NCI-H2171 treated with DMSO at 0.1 percent for 48 hours (cell line): ENCODE measurements around the gene UBASH3B.
"Not testable (repeated sequence)": the region's sequence is repeated elsewhere in the genome, so short reads cannot be mapped to it uniquely, and the experiment has no call there.

ENCODE experiments used
- DNase-seq: peaks from one replicate; lab custom pipeline; 2025; lab: John Stamatoyannopoulos, UW

UBASH3B gene

DNA sequence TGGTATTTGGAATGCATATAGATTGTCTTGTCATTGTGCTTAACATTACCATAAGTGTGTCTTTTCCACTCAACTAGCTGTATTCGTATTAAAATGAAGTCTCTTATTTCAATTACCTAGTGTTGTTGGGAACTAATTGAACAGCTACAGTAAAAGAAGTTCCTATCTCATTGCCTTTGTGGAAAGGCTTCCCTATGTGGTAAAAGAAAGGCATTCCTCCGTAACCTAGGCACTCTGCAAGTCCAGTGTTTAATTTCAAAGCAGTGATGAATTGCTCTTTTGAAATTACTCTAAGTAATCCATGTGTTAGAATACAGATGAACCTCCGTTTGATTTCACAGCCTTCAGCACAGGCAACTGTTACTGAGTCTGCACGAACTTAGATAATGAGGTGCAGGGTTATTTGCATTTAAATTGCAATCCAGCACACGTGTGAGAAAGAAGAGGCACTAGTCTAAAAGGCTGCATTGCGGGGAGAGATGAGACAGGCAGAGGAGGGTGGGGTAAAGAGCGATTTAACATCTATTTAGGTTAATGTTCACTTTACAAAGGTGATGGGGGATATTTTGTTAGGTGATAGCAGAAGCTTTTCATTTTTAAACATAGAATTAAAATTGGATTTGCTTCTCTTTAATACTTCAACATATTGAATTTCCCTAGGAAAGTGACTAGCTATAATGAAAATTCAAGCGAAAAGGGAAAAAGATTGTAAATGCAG lies 157.8 kb downstream of the UBASH3B start:
- no peak for DNase-seq

GRCh38 chr11:122813894-122814270 lies 158.4 kb downstream of the UBASH3B start:
- no peak for DNase-seq

- no peak for DNase-seq
Observed at GRCh38 chr11:122814401-122814800, 158.9 kb downstream of the UBASH3B start.

DNA sequence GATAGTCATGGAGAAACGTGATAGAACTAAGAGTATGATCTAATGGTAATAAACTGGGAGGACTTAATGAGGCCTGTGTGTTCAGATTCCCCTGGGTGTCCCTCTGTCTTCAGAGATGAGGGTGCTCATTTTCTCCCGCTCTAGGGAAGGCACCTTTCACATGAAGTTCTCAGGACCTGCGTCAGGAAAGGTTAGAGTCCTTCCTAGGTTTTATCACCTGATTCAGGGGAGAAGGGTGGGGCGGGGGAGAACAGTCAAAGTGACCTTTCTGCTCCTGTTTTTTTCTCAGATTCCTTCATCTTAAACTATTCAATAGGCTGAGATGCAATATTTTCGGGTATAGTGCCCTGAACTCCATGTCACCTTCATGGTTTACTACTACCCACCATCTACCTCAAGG lies 160.4 kb downstream of the UBASH3B start:
- no peak for DNase-seq

DNA sequence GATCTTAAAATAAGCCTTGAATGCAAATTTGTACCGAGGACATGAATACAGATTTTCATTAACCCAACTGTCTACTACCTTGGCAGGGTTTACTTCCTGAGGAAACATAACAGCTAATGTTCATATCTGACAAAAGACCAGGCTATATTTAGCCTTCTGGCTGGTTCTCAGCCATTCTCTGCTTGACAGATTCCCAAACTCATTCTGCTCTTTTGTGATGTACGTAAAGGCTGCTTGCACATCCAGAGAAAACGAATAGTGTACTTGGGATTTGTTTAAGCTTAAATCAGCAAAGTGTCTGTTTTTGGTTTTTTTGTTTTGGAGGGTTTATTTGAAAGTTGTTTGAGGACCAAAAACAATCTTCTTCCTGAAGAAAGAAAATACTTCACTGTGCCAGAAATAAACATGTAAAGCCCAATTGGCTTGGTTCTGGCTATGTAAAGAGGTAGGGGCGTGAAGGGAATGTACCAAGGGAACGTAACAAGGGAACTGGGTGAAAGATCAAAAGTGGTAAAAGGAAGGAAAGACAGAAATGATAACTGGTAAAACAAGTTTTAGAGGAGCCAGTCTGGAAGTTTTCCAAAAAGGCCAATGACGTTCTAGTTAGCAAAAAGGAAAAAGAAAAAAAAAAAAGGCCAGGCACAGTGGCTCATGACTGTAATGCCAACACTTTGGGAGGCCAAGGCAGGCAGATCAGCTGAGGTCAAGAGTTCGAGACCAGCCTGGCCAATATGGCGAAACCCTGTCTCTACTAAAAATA lies 161.4 kb downstream of the UBASH3B start:
- DNase-seq, result no peak

- no peak for DNase-seq
Observed at GRCh38 chr11:122820158-122820557, 164.6 kb downstream of the UBASH3B start.

GRCh38 chr11:122821169-122821568 lies 165.6 kb downstream of the UBASH3B start:
- DNase-seq, result no peak

DNA sequence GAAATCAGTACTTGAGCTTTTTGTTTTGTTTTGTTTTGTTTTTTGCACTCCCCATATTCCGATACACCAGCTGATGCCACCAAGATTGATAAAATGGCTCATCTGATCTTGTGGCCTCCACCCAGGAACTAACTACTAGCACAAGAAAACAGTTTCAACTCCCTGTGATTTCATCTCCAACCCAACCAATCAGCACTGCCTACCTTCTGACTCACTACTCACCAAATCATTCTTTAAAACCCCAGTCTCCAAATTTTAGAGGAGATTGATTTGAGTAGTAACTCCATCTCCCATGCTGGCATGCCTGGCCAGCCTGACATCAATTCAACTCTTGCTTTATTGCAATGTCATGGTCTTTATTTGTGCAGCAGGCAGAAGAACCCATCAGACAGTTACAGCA lies 166.7 kb downstream of the UBASH3B start:
- no peak for DNase-seq

DNA sequence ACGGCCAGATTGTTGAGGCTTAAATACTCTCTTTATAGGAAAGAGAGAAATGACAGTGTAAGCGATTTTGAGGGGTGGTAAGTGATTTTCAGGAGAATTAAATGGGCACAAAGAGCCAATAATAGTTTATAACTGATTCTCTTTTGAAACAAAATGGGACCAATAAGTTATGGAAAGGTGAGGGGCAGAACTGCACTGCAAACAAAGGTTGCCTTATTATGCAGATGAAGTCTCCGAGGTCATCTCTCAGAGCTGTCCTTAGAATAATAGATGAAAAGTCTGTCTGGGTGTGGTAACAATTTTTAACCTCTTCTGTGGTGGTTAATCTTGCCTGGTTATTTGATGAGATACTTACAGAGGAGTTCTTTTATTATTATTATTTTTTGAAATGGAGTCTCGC lies 168.0 kb downstream of the UBASH3B start:
- no peak for DNase-seq

DNA sequence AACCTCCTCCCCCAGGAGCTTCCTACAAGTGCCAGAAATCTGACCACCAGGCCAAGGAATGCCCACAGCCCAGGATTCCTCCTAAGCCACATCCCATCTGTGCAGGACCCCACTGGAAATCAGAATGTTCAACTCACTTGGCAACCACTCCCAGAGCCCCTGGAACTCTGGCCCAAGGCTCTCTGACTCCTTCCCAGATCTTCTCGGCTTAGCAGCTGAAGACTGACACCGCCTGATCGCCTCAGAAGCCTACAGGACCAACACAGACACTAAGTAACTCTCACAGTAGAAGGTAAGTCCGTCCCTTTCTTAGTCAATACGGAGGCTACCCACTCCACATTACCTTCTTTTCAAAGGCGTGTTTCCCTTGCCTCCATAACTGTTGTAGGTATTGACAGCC lies 173.8 kb downstream of the UBASH3B start:
- DNase-seq, result not testable (repeated sequence)

GRCh38 chr11:122832297-122832696 lies 176.8 kb downstream of the UBASH3B start:
- not testable (repeated sequence) for DNase-seq

DNA sequence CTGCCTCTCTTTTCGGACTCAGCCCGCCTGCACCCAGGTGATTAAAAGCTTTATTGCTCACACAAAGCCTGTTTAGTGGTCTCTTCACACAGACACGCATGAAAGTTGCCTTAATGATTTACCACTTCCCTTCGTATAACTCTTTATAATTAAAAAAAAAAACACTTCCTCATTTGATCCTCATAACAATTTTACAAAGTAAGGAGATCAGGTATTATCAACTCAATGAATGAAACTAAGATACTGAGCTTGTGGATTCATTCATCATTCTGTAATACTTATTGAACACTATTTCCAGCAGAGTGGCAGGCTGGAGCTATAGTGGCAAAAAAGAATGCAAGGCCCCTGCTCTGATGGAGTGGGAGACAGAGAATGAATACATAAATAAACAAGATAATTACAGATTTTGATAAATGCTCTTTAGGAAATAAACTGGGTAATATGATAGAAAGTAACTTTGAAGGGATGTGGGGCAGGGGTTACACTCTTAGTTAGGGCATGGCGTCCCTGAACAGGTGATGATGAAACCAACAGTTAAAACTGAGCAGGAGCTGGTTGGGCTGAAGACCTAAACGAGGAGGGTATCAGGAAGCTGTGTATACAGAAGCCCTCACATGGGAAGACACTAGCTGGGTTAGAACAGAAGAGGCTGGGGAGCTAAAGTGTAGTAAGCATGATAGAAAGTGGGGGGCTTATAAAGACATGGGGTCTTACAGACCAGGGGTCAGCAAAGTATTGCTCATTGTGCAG lies 177.4 kb downstream of the UBASH3B start:
- DNase-seq, result no peak

- DNase-seq, result no peak
Observed at GRCh38 chr11:122833846-122834464, 178.4 kb downstream of the UBASH3B start.

DNA sequence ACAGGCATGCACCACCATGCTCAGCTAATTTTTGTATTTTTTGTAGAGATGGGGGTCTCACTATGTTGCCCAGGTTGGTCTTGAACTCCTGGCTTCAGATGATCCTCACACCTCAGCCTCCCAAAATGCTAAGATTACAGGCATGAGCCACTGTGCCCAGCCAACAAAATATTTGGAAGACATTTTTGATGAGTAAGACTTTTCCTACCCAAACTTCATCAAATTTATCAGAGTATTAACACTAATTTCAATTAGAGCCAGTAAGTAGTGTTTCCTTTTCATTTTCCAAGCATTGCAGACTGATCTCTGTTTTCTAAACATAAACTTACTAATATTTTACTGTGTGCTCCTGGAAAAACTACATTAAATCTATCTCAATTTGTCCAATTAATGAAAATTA lies 181.4 kb downstream of the UBASH3B start:
- no peak for DNase-seq

DNA sequence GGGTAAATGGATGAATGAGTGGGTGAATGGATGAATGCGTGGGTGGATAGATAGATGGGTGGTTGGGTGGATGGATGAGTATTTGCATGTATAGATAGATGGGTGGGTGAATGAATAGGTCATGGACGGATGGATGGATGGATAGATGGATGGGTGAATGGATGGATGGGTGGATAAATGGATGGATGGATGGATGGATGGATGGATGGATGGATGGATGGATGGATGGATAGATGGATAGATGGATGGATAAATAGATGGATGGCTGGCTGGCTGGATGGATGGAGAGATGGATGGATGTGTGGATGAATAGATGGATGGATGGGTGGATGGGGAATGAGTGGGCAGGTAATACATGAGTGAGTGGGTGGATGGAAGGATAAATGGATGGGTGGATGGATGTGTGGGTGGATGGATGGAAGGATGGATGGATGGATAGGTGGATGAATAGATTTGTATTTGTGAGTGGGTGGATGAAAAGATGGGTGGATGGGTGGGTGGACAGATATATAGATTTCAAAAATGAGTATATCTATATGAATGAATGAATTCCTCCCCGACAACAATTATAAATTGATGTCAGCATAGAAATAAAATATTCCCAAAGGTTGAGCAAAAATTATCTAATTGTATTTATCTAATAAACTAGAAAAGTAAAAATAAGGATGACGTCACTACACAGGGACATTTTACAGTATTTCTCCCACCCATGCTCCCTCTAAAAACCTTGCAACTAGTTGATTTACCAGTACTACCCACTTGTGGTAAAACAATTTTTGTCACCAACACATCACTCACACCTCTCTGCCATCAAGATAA lies 182.2 kb downstream of the UBASH3B start:
- DNase-seq, result no peak

DNA sequence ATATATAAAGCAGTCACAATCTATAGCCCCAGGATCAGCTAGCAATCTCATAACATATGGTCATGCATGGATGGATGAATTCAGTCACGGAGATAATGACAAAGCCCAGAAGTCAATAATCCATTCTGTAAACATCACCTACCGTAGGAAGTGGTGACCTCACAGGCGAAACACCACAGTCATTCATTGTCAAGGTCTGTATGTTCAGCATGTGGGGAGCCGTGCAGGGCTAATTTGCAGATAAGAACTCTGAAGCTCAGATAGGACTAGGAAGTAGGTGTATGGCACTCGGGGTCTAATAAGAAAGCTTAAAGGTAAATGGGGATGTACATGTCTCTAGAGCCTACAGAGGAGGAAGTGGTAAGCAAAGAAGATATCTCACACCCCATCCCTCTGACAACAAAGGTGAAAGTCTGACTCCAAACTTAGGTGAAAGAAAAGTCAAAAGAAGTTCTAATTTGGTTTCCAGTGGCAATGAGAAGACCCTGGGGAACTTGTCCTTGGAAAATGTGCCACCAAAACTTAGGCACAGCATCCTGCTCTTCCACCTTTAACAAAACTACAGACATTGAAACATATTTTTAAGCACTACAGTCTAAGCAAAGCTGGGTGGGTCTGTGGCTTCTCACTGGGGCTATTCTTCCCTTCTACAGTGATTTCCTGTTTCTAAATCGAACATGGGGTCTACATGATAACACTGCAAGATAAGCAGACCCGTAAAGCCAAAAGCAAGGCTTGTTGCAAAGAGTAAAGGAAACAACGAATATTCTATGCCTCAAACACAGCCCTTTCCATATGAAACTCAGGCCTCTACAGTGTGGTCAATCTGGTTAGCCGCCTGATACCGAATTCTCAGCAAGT lies 188.0 kb downstream of the UBASH3B start:
- DNase-seq, result peak; percentile 60

DNA sequence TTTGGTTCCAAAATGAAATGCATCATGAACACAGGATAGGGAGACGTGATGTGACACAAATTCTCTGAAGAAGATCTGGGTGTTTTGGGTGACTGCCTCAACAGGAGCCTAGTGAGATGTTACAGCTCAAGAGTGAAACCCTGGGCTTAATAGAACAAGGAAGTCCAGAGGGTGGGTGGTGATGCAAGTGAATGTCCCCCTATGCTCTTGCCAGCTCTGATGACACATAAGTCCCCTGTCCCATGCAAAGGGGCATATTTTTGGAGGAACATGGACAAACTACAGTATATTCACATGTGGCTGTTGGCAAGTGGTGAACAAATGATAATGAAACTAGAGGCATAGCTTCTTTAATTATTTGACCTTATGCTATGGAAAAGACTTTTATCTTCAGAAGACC lies 191.9 kb downstream of the UBASH3B start:
- no peak for DNase-seq

- DNase-seq, result no peak
Observed at GRCh38 chr11:122848186-122848585, 192.7 kb downstream of the UBASH3B start.

DNA sequence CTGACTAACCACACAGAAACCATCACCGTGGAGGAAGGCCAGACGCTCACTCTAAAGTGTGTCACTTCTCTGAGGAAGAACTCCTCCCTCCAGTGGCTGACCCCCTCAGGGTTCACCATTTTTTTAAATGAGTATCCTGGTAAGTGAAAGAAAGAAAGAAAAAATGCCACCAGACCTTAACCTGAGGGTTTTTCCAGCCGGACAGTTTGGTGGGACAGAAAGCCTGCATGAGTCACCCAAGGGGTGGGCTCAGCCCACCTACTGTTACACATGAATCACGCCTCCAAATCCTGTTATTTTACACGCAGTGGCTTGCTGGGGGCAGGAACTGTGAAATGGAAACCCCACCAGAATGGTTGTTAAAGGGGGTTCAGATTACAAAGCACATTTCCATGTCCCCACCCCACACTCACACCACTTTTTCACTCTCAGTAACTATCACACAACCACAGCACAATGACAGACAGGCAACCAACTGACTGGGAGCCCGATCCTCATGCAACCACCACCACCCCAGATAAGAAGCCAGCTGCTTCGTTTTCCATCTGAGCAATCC lies 194.6 kb downstream of the UBASH3B start:
- no peak for DNase-seq

- DNase-seq, result no peak
Observed at GRCh38 chr11:122851366-122851966, 195.9 kb downstream of the UBASH3B start.
